ENCODE measurements around the gene UCK2.
A peak's percentile ranks its signal among the peaks of the same experiment; 100 is the strongest.

The UCK2 gene

GRCh38 chr1:165880993-165881392 is 53.6 kb downstream of the UCK2 start:
- H3K9me2 ChIP-seq (ENCODE audit: low read depth, low read length): no peaks in the 10 kb centered on the region
- peaks cover 26% of the 10 kb centered on the region for H3K36me3 ChIP-seq (ENCODE audit: insufficient read depth, low read length)
- H3K27ac ChIP-seq (ENCODE audit: low read depth, low read length, poor library complexity, severe bottlenecking): no peak overlapping the region
- no peak overlapping the region for H3K4me3 ChIP-seq (ENCODE audit: low read depth, low read length, poor library complexity, severe bottlenecking)
- no peaks in the 10 kb centered on the region for H3F3A ChIP-seq (ENCODE audit: insufficient read depth, low read length)
- H3K79me2 ChIP-seq (ENCODE audit: insufficient read depth, low read length): peaks cover 86% of the 10 kb centered on the region
- no peaks in the 10 kb centered on the region for H3K27me3 ChIP-seq (ENCODE audit: insufficient read depth, low read length)
- H3K4me1 ChIP-seq (ENCODE audit: insufficient read depth, low read length, severe bottlenecking): peaks cover 54% of the 10 kb centered on the region
- no peaks in the 10 kb centered on the region for H4K20me1 ChIP-seq (ENCODE audit: insufficient read depth, low read length)
- peaks cover 13% of the 10 kb centered on the region for H3K9me3 ChIP-seq (ENCODE audit: low read length)
- H2AFZ ChIP-seq (ENCODE audit: low read length): no peak overlapping the region
- TF ChIP-seq EZH2 (IDR thresholded peaks at IDR 0.05; ENCODE audit: borderline replicate concordance, low read length) (no peak), CTCF (IDR thresholded peaks at IDR 0.05; ENCODE audit: low read length) (no peak)
- H3K9ac ChIP-seq (ENCODE audit: low read length): no peak overlapping the region
- H3K4me2 ChIP-seq (ENCODE audit: low read length): no peak overlapping the region

GRCh38 chr1:165882168-165882837 is 54.9 kb downstream of the UCK2 start:
- TF ChIP-seq EZH2 (IDR thresholded peaks at IDR 0.05; ENCODE audit: borderline replicate concordance, low read length) (no peak), CTCF (IDR thresholded peaks at IDR 0.05; ENCODE audit: low read length) (no peak)
- Histone ChIP-seq H3K27ac (ENCODE audit: low read depth, low read length, poor library complexity, severe bottlenecking) (peak overlapping the region; percentile 32), H2AFZ (ENCODE audit: low read length) (no peak overlapping the region), H3K36me3 (ENCODE audit: insufficient read depth, low read length) (peaks cover 13% of the 10 kb centered on the region), H3F3A (ENCODE audit: insufficient read depth, low read length) (no peaks in the 10 kb centered on the region), H4K20me1 (ENCODE audit: insufficient read depth, low read length) (no peaks in the 10 kb centered on the region), H3K9me3 (ENCODE audit: low read length) (peaks cover 7% of the 10 kb centered on the region), H3K27me3 (ENCODE audit: insufficient read depth, low read length) (no peaks in the 10 kb centered on the region), H3K4me1 (ENCODE audit: insufficient read depth, low read length, severe bottlenecking) (peaks cover 67% of the 10 kb centered on the region), H3K9me2 (ENCODE audit: low read depth, low read length) (no peaks in the 10 kb centered on the region), H3K9ac (ENCODE audit: low read length) (no peak overlapping the region), H3K4me3 (ENCODE audit: low read depth, low read length, poor library complexity, severe bottlenecking) (no peak overlapping the region), H3K4me2 (ENCODE audit: low read length) (no peak overlapping the region), H3K79me2 (ENCODE audit: insufficient read depth, low read length) (peaks cover 86% of the 10 kb centered on the region)

- TF ChIP-seq CTCF (IDR thresholded peaks at IDR 0.05; ENCODE audit: low read length) (no peak), EZH2 (IDR thresholded peaks at IDR 0.05; ENCODE audit: borderline replicate concordance, low read length) (no peak)
- Histone ChIP-seq H3K4me3 (ENCODE audit: low read depth, low read length, poor library complexity, severe bottlenecking) (no peak overlapping the region), H4K20me1 (ENCODE audit: insufficient read depth, low read length) (no peaks in the 10 kb centered on the region), H3F3A (ENCODE audit: insufficient read depth, low read length) (no peaks in the 10 kb centered on the region), H3K27me3 (ENCODE audit: insufficient read depth, low read length) (no peaks in the 10 kb centered on the region), H3K9me3 (ENCODE audit: low read length) (no peaks in the 10 kb centered on the region), H3K4me2 (ENCODE audit: low read length) (no peak overlapping the region), H3K4me1 (ENCODE audit: insufficient read depth, low read length, severe bottlenecking) (peaks cover 74% of the 10 kb centered on the region), H3K36me3 (ENCODE audit: insufficient read depth, low read length) (peaks cover 7% of the 10 kb centered on the region; the same call in 1 of the 2 replicates), H3K9ac (ENCODE audit: low read length) (no peak overlapping the region), H2AFZ (ENCODE audit: low read length) (no peak overlapping the region), H3K27ac (ENCODE audit: low read depth, low read length, poor library complexity, severe bottlenecking) (no peak overlapping the region), H3K9me2 (ENCODE audit: low read depth, low read length) (no peaks in the 10 kb centered on the region), H3K79me2 (ENCODE audit: insufficient read depth, low read length) (peaks cover 86% of the 10 kb centered on the region)
These were observed 55.6 kb downstream of the UCK2 start for GRCh38 chr1:165883056-165883455.
